Panc1 (cell line): Measurements from ENCODE around the gene CNOT1. TPM values are rescaled to one million over a fixed set of nuclear protein-coding genes. Genes with fewer than 3 reads are reported as not detected.

Experiments
- ATAC-seq: fragments of 200-7000 bp; cut with Tn5 transposase; 2 replicates; pipeline ENCODE4 v1.9.1; 2020; ENCODE audit warnings: mild to moderate bottlenecking, moderate library complexity
- BruUV-seq: library from RNA; stranded (reverse); fragments of 400-500 nt; replicated peaks from 2 replicates; lab custom pipeline; 2021; lab: Mats Ljungman, UMichigan
- CTCF ChIA-PET: fragments of 300-600 bp; sonication (Branson Sonifier 250); formaldehyde crosslinking; loops from one replicate; lab custom pipeline; 2022; ENCODE audit warnings: antibody characterized with exemption; lab: Charles Lee
- POLR2A ChIA-PET: fragments of 300-600 bp; sonication (Branson Sonifier 250); formaldehyde crosslinking; loops from one replicate; lab custom pipeline; 2022; ENCODE audit warnings: antibody characterized with exemption; lab: Charles Lee
- DNase-seq: peaks from one replicate; pipeline ENCODE4 v3.0.0-alpha.2; 2010; ENCODE audit warnings: low read depth, low spot score
- H3K27ac ChIP-seq: 2 replicates; pipeline ENCODE4 v1.5.1; 2011; ENCODE audit warnings: mild to moderate bottlenecking, low read length, inconsistent platforms
- H3K27me3 ChIP-seq: fragments of 200-500 bp; sonication (Bioruptor generic); 2 replicates; pipeline ENCODE4 v1.6.0; 2014; ENCODE audit warnings: low read length, inconsistent platforms; ENCODE audit not compliant: control insufficient read depth, insufficient read depth
- H3K36me3 ChIP-seq: fragments of 200-500 bp; sonication (Bioruptor generic); 2 replicates; pipeline ENCODE4 v1.5.1; 2014; ENCODE audit warnings: inconsistent platforms, mild to moderate bottlenecking, low read length, moderate library complexity; ENCODE audit not compliant: control insufficient read depth, insufficient read depth
- H3K4me1 ChIP-seq: 2 replicates; pipeline ENCODE4 v1.5.1; 2011; ENCODE audit warnings: inconsistent platforms, mild to moderate bottlenecking, low read length, moderate library complexity; ENCODE audit not compliant: control insufficient read depth, insufficient read depth
- H3K4me3 ChIP-seq, 2 experiments: 2 replicates each; pipeline ENCODE4 v1.5.1; 2011 to 2012; ENCODE audit warnings: low read depth in 2 of 2, low read length in 2 of 2, mild to moderate bottlenecking in 2 of 2, inconsistent platforms in 1 of 2, moderate library complexity in 1 of 2
- H3K9me3 ChIP-seq: fragments of 200-500 bp; sonication (Bioruptor generic); 2 replicates; pipeline ENCODE4 v1.5.1; 2014; ENCODE audit warnings: low read depth, mild to moderate bottlenecking, inconsistent platforms, low read length, moderate library complexity; ENCODE audit not compliant: control insufficient read depth, insufficient read depth
- CTCF ChIP-seq: fragments of 450-650 bp; IDR thresholded peaks from 2 replicates; pipeline ENCODE4 v1.5.1; 2017; ENCODE audit warnings: mild to moderate bottlenecking
- REST ChIP-seq, 2 experiments: IDR thresholded peaks; 2 replicates each; pipeline ENCODE4 v1.6.1; 2011 to 2012; ENCODE audit warnings: low read depth in 2 of 2, control low read depth in 1 of 2, low read length in 1 of 2, mild to moderate bottlenecking in 1 of 2, moderate library complexity in 1 of 2; ENCODE audit not compliant: insufficient read depth in 1 of 2
- SIN3A ChIP-seq: IDR thresholded peaks from 2 replicates; pipeline ENCODE4 v1.6.1; 2012; ENCODE audit warnings: low read depth, mild to moderate bottlenecking, low read length, moderate library complexity, borderline replicate concordance; ENCODE audit not compliant: insufficient read depth
- TCF7L2 ChIP-seq: IDR thresholded peaks from 2 replicates; pipeline ENCODE4 v1.6.1; 2011; ENCODE audit warnings: mild to moderate bottlenecking, low read depth, low read length, inconsistent platforms
- in situ Hi-C: cut with HindIII; loops from 2 replicates; pipeline ENCODE4 v1.10.0; 2016; ENCODE audit warnings: low sequenced_read_pairs, low pct_unique_long_range_greater_than_20kb
- intact Hi-C: fragments of 100-400 bp; cut with micrococcal nuclease; formaldehyde crosslinking; loops from one replicate; pipeline ENCODE4 v1.10.0; 2022; ENCODE audit not compliant: unreplicated experiment
- total RNA-seq: library from RNA; stranded (reverse); gene quantifications from one replicate; pipeline ENCODE4 v1.2.1, GENCODE V29; 2021; ENCODE audit not compliant: unreplicated experiment

CNOT1 gene
- total RNA-seq, 1 experiment from 2014 or later, result 170 TPM

- no peak for DNase-seq
- POLR2A ChIA-PET, result no interaction called here
- H3K9me3 ChIP-seq, result no peaks in the 10 kb centered on the region
- no peak overlapping the region for H3K4me3 ChIP-seq
- CTCF ChIA-PET, result no interaction called here
- BruUV-seq, result no TSS peak
- in situ Hi-C loops, result no loop called here
- intact Hi-C loops, result no loop called here
- TF ChIP-seq SIN3A (no peak), CTCF (no peak), REST (IDR thresholded peaks at IDR 0.05; ENCODE audit: insufficient read depth in 1 of 2, low read depth in 2 of 2, low read length in 1 of 2) (no peak), TCF7L2 (no peak)
- H3K27ac ChIP-seq, result no peak overlapping the region
- no peaks in the 10 kb centered on the region for H3K27me3 ChIP-seq
- no peaks in the 10 kb centered on the region for H3K4me1 ChIP-seq
- ATAC-seq, result no peak
- no peaks in the 10 kb centered on the region for H3K36me3 ChIP-seq
Measured at GRCh38 chr16:58495521-58496331, 133.9 kb downstream of the CNOT1 start.

- intact Hi-C loops (no loop called here), in situ Hi-C loops (no loop called here)
- Histone ChIP-seq H3K9me3 (no peaks in the 10 kb centered on the region), H3K4me1 (no peaks in the 10 kb centered on the region), H3K36me3 (no peaks in the 10 kb centered on the region), H3K27me3 (no peaks in the 10 kb centered on the region), H3K27ac (no peak overlapping the region), H3K4me3 (no peak overlapping the region)
- no peak for DNase-seq
- CTCF ChIA-PET, result no interaction called here
- BruUV-seq, result no TSS peak
- POLR2A ChIA-PET, result no interaction called here
- peak; percentile 54 for ATAC-seq
- TF ChIP-seq CTCF (peak; percentile 62; the same call in 1 of the 2 replicates), TCF7L2 (no peak)
Measured at GRCh38 chr16:58494981-58495520, 134.6 kb downstream of the CNOT1 start.
